Kidney tubule cell (primary cell): ENCODE measurements around the gene MTA1.

Experiments used
- DNase-seq: peaks from one replicate; pipeline ENCODE4 v3.0.0-alpha.2; 2018; ENCODE audit warnings: low spot score

The MTA1 gene

DNA sequence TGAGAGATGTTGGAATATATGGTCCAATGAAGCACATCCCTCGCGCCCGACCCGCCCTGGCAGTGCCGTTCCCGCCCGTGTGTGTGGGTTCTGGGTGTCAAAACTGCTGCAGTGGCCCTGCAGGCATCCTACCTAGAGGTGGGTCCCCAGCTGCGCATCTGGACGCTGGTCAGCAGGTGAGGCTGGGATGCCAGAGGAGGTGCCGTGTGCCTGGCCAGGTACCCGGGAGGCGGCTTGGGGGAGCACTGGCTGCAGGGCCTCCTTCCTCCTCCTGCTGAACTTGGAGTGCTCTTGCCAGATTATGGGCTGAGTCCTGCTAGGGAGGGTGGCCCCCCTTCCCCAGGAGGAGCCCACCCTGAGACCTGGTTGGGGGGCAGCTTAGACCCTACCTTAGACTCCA, 5.2 kb downstream of the MTA1 start:
- no peak for DNase-seq

GRCh38 chr14:105425823-105426247, 6.2 kb downstream of the MTA1 start:
- no peak for DNase-seq

GRCh38 chr14:105426416-105427130, 6.9 kb downstream of the MTA1 start:
- no peak for DNase-seq

GRCh38 chr14:105427412-105427811, 7.8 kb downstream of the MTA1 start:
- no peak for DNase-seq

DNA sequence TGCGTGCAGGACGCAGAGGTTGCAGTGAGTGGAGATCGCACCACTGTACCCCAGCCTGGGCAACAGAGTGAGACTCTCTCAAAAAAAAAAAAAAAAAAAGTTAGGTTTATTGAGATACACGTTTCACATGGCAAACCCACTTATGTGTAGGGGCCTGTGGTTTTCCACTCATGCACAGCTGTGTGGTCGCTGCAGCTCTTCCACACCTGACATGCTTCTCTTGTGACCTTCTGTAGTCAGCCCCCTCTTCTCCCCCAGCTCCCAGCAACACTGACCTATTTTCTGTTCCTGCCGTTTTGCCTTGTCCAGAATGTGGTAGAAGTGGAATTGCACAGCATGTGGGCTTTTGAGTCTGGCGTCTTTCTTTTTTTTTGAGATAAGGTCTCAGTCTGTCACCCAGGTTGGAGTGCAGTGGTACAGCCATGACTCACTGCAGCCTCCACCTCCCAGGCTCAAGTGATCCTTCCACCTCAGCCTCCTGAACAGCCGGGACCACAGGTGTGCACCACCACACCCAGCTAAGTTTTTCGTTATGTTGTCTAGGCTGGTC, 8.4 kb downstream of the MTA1 start:
- no peak for DNase-seq

- no peak for DNase-seq
These were observed 10.4 kb downstream of the MTA1 start for GRCh38 chr14:105430042-105430441.

DNA sequence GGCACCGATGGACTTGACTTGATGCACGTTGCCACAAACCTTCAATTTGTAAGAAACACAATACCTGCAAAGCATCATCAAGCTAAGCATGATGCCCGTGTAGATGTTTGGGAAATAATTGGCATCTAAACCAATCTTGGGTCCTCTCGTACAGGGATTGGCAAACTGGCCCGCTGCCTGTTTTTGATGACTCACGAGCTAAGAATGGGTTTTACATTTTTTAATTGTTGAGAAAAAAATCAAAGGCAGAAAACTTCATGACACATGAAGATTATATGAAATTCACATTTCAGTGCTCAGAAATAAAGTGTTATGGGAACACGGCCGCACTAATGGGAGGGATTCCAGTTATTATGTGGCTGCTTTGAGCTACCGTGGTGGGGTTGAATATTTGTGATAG, 10.9 kb downstream of the MTA1 start:
- peak; percentile 53 for DNase-seq

- no peak for DNase-seq
These were observed 11.6 kb downstream of the MTA1 start for GRCh38 chr14:105431256-105431655.

GRCh38 chr14:105432657-105433056, 13.0 kb downstream of the MTA1 start:
- DNase-seq: no peak

DNA sequence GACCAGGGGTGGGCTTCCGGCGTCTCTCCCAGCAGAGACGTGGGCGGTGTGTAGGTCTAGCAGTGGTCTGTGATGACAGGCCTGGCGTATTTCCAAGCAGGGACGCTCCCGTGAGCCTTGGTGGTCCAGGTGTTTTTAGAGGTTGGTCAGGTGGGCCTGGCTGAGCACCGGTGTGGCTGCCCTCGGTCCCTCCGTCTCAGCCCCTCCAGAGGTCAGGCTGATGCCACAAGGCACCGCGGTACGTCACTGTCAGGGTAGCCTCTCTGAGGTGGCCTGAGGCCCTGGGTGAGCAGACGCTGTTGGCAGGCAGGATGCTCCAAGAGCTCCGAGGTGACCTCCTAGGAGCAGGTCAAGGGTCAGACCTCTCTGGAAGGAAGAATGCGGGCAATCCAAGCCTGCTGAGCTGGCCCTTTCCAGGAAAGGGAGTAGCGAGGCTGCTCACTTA, 13.6 kb downstream of the MTA1 start:
- DNase-seq: no peak

DNA sequence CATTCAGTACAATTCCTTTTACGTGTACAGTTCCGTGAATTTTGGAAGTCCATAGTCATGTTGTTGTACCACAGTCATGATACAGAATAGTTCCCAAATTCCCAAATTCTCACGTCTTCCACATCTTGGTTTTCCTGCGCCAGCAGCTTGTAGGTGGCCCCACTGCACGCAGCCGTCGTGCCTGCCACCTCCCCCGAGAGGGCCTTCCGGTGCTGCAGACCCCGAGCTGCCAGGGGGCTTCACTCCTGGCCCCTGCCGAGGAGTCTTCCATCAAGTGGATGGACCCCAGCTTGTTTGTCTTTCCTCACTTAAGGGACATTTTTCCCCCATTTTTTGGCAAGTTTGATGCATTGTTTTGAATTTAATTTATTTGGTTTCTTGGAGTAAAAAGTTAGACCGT, 16.8 kb downstream of the MTA1 start:
- no peak for DNase-seq

DNA sequence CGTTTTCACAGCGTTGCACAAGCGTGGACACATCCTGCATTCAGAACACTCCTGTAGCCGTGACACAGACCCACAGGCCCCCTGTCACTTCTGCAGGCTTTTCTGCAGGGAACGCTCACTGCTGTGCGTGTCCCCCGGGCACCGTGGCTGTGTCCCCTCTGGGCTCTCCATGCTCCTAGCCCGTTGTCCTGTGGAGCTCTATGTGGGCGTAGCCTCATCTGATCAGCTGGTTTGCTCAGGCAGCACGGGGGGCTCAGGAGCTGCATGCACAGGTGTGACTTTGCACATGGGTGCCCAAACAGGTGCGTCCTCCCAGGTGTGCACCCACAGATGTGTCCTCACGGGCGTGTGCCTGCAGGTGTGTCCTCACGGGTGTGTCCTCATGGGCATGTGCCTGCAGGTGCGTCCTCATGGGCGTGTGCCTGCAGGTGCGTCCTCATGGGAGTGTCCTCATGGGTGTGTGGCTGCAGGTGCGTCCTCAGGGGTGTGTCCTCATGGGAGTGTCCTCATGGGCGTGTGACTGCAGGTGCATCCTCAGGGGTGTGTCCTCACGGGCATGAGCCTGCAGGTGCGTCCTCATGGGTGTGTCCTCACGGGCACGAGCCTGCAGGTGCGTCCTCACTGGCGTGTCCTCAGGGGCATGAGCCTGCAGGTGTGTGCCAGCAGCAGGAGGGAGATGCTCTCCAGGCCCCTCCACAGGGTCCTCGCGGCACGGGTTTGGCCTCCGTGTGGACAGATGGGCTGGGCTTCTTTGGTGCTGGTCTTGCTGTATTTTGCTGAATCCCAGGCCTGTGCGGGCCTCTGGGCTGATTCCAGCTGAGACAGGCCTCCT, 17.5 kb downstream of the MTA1 start:
- DNase-seq: no peak

GRCh38 chr14:105437723-105438500, 18.3 kb downstream of the MTA1 start:
- no peak for DNase-seq

- no peak for DNase-seq
These were observed 19.6 kb downstream of the MTA1 start for GRCh38 chr14:105439179-105439578.

DNA sequence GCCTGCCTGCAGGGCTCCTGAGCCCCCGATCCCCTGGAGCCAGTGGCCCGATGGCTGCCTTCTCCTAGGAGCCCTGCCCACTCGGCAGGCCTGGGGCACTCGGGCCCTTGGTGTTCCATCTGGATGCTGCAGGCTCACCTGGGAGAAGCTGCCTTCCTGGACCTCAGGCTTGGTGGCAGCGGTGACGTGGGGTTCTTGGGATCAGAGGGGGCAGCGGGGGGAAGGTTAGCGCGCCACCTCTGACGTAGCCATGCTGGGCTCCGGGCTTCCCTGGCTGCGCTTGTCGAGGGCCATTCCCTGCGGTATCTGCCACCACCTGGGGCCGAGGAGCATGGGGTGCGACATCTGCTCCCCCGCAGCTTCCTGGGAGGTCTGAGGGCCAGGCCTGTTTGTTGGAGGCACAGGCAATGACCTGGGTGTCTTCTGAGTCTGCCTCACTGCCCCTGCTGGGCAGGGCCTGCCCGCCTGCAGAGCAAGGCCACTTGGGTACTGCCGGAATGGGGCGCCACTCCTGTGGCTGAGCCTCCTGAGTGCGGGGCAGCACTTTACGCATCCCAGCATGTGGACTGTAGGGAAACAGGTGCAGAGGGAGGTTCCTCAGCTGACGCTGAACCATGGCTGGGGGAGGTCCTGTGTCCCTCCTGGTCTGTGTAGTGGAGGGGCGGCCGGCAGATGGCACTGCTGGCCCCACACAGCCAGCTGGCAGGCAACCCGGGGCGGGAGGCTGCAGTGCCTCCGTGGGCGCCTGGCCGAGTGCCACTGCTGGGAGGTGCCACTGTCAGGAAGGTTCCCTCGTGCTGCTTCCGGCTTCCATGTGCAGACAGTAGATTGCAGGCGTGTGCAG, 20.3 kb downstream of the MTA1 start:
- DNase-seq: no peak

DNA sequence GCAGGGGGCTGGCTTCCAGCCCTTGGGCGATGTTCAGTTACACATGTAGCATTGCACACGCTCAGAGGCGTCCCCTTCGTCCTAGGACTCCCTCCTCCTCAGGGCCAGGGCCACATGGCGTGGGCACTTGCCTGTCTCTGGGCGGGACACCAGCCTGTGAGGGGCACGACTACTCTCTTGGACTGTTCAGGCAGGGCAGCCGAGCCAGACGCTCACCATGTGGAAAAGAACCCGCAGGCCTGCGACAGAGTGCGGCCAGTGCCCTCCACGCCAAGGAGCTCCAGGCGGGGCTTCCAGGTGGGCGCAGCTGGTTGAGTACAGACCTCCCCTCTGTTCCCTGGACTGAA, 20.9 kb downstream of the MTA1 start:
- no peak for DNase-seq

GRCh38 chr14:105440992-105441391, 21.4 kb downstream of the MTA1 start:
- no peak for DNase-seq

- no peak for DNase-seq
These were observed 22.5 kb downstream of the MTA1 start for GRCh38 chr14:105442125-105442524.

DNA sequence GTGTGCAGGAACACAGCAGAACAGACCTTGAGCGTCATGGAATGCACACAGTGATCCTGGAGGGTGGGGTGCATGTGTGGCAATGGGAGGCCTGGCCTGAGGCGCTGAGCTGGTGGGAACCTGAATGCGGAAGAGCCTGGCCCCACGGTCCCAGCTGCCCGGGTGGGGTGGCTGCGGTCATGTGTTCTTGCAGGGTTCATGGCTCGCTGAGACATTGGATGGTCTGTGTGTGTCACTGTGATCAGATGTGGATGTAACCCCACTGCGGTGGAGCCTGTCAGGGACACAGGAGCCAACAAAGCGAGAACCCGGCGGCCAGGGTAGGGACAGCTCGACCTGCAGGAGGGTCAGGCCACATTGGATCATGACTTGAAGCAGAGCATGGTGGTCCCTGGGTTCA, 23.2 kb downstream of the MTA1 start:
- no peak for DNase-seq

- DNase-seq: no peak
These were observed 25.2 kb downstream of the MTA1 start for GRCh38 chr14:105444859-105445258.

DNA sequence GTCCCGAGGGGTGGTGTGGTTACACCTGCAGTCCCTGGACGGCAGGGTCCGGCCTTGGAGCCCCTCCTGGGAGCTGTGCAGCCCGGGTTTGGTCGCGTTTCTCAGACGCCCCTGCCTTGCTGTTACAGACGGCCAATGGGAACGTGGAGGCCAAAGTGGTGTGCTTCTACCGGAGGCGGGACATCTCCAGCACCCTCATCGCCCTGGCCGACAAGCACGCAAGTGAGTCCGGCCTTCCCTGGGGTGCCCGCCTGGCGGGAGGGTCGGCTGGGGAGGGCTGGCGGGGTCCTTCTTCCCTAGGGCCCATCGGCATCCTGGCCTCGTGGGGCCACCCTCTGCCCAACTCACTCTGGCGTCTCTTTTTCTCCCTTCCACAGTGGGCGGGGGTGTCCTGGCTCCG, 25.7 kb downstream of the MTA1 start:
- no peak for DNase-seq
